CD4-positive, alpha-beta T cell (primary cell): ENCODE results near the gene CEP85L. TPM values are rescaled to one million over a fixed set of nuclear protein-coding genes. Genes with fewer than 3 reads are reported as not detected.

Experiments used
- ATAC-seq: fragments of 200-7000 bp; cut with Tn5 transposase; one replicate; pipeline ENCODE4 v1.10.0; 2022; ENCODE audit warnings: mild to moderate bottlenecking; ENCODE audit not compliant: poor library complexity
- CTCF ChIA-PET: fragments of 350-600 bp; sonication (Branson Sonifier 250); formaldehyde crosslinking; loops from one replicate; lab custom pipeline; 2021; ENCODE audit warnings: antibody characterized with exemption, inconsistent platforms; lab: Charles Lee
- POLR2A ChIA-PET: fragments of 350-600 bp; sonication (Branson Sonifier 250); formaldehyde crosslinking; loops from one replicate; lab custom pipeline; 2021; ENCODE audit warnings: antibody characterized with exemption, inconsistent platforms; lab: Charles Lee
- DNase-seq, 14 experiments: peaks; one replicate each; pipeline ENCODE4 v3.0.0-alpha.2; 2013 to 2020; ENCODE audit warnings: mixed read lengths in 2 of 14
- H3K27ac ChIP-seq, 2 donors: one replicate each; pipeline versions ENCODE4 v1.5.1 to v1.7.0; 2013; ENCODE audit warnings: low read length in 2 of 2, low read depth in 1 of 2, mild to moderate bottlenecking in 1 of 2
- H3K27me3 ChIP-seq, 2 experiments: 1 replicate in 1 of 2; 2 replicates in 1 of 2; pipeline versions ENCODE4 v1.6.1 to v1.7.0; 2013; ENCODE audit warnings: low read length in 2 of 2, control low read depth in 1 of 2, mild to moderate bottlenecking in 1 of 2, moderate library complexity in 1 of 2; ENCODE audit not compliant: insufficient read depth in 2 of 2, control insufficient read depth in 1 of 2
- H3K36me3 ChIP-seq: one replicate; pipeline ENCODE4 v1.6.1; 2013; ENCODE audit warnings: low read length, control low read depth; ENCODE audit not compliant: insufficient read depth
- H3K4me1 ChIP-seq: one replicate; pipeline ENCODE4 v1.6.1; 2013; ENCODE audit warnings: low read length, control low read depth; ENCODE audit not compliant: insufficient read depth
- H3K4me3 ChIP-seq: one replicate; pipeline ENCODE4 v1.5.1; 2013; ENCODE audit warnings: mild to moderate bottlenecking, low read length, moderate library complexity
- H3K9me3 ChIP-seq, 2 experiments: 1 replicate in 1 of 2; 2 replicates in 1 of 2; pipeline versions ENCODE4 v1.6.1 to v1.7.0; 2013; ENCODE audit warnings: low read length in 2 of 2, mild to moderate bottlenecking in 2 of 2, control low read depth in 1 of 2, moderate library complexity in 1 of 2; ENCODE audit not compliant: control insufficient read depth in 1 of 2, insufficient read depth in 1 of 2
- H3K27ac Mint-ChIP-seq: one replicate; pipeline ENCODE4 v1.8.0; 2020; ENCODE audit warnings: mixed read lengths
- H3K27me3 Mint-ChIP-seq: one replicate; pipeline ENCODE4 v1.8.0; 2021; ENCODE audit warnings: mixed read lengths
- H3K36me3 Mint-ChIP-seq: one replicate; pipeline ENCODE4 v1.8.0; 2021; ENCODE audit warnings: low read depth, mixed read lengths
- H3K4me1 Mint-ChIP-seq: one replicate; pipeline ENCODE4 v1.8.0; 2021; ENCODE audit warnings: low read depth, mixed read lengths
- H3K4me3 Mint-ChIP-seq: one replicate; pipeline ENCODE4 v1.8.0; 2020; ENCODE audit warnings: mild to moderate bottlenecking, mixed read lengths
- H3K9me3 Mint-ChIP-seq: one replicate; pipeline ENCODE4 v1.8.0; 2020; ENCODE audit warnings: mixed read lengths
- intact Hi-C, 2 experiments: fragments of 100-400 bp; cut with DNase I in 1 of 2; cut with micrococcal nuclease in 1 of 2; formaldehyde crosslinking; loops; one replicate each; pipeline versions ENCODE4 v1.15.1 to v1.9.0; 2023 to 2025; cut with DNase I, micrococcal nuclease
- total RNA-seq, 174 experiments: library from RNA in 2 of 174; stranded (reverse) in 2 of 174; gene quantifications; one replicate each; pipeline ENCODE4 v1.2.3 and lab custom pipeline; 2021 to 2026
- TF ChIP-seq, protein P1 (sequence below): fragments of 200-600 bp; IDR thresholded peaks from one replicate; pipeline ENCODE4 v1.8.0; 2022; ENCODE audit warnings: antibody characterized with exemption, mild to moderate bottlenecking

CEP85L gene
- total RNA-seq, 2 experiments from 2014 or later: 76.2 to 80.7 TPM

DNA sequence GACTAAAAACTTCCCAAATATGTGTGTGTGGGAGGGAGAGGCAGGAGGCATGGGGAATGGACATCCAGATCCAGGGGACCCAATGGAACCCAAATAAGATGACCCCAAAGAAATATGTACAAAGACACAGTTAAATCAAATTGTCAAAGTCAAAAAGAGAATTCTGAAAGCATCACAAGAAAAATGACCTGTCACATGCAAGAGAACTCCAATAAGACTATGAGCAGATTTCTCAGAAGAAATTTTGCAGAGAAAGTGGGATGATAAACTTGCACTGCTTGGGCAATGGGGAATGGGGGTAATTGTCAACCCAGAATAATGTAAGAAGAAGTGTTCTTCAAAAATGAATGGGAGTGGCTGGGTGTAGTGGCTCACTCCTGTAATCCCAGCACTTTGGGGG is 162.8 kb downstream of the CEP85L start:
- Histone ChIP-seq H3K27me3 (no peaks in the 10 kb centered on the region), H3K4me3 (no peak overlapping the region), H3K27ac (no peak overlapping the region), H3K4me1 (no peaks in the 10 kb centered on the region), H3K36me3 (peaks cover 54% of the 10 kb centered on the region), H3K9me3 (peaks cover 6 to 8% of the 10 kb centered on the region in 2 experiments)
- H3K4me3 Mint-ChIP-seq: no peak overlapping the region
- ATAC-seq (no peak), DNase-seq (no peak)
- ChIA-PET CTCF (no interaction called here), POLR2A (no interaction called here)
- no peaks in the 10 kb centered on the region for H3K4me1 Mint-ChIP-seq
- peaks cover 100% of the 10 kb centered on the region for H3K36me3 Mint-ChIP-seq
- H3K9me3 Mint-ChIP-seq: peaks cover 17% of the 10 kb centered on the region
- H3K27me3 Mint-ChIP-seq: no peaks in the 10 kb centered on the region
- no peak overlapping the region for H3K27ac Mint-ChIP-seq
- TF ChIP-seq, protein P1, sequence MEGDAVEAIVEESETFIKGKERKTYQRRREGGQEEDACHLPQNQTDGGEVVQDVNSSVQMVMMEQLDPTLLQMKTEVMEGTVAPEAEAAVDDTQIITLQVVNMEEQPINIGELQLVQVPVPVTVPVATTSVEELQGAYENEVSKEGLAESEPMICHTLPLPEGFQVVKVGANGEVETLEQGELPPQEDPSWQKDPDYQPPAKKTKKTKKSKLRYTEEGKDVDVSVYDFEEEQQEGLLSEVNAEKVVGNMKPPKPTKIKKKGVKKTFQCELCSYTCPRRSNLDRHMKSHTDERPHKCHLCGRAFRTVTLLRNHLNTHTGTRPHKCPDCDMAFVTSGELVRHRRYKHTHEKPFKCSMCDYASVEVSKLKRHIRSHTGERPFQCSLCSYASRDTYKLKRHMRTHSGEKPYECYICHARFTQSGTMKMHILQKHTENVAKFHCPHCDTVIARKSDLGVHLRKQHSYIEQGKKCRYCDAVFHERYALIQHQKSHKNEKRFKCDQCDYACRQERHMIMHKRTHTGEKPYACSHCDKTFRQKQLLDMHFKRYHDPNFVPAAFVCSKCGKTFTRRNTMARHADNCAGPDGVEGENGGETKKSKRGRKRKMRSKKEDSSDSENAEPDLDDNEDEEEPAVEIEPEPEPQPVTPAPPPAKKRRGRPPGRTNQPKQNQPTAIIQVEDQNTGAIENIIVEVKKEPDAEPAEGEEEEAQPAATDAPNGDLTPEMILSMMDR: no peak
- intact Hi-C loops: no loop called here

- Histone ChIP-seq H3K4me3 (no peak overlapping the region), H3K27ac (no peak overlapping the region), H3K27me3 (no peaks in the 10 kb centered on the region), H3K4me1 (no peaks in the 10 kb centered on the region), H3K36me3 (peaks cover 51% of the 10 kb centered on the region), H3K9me3 (peaks cover 6 to 8% of the 10 kb centered on the region in 2 experiments)
- DNase-seq (no peak), ATAC-seq (no peak)
- Mint-ChIP-seq H3K36me3 (peaks cover 100% of the 10 kb centered on the region), H3K27ac (no peak overlapping the region), H3K4me1 (no peaks in the 10 kb centered on the region), H3K4me3 (no peak overlapping the region), H3K27me3 (no peaks in the 10 kb centered on the region), H3K9me3 (peaks cover 17% of the 10 kb centered on the region)
- TF ChIP-seq, protein P1: no peak
- POLR2A ChIA-PET: interaction anchor here (1.2 kb wide), 1 partner anchor 12 kb away, joined by 3 read pairs; no protein-coding TSS in a partner anchor
- intact Hi-C loops: no loop called here
- CTCF ChIA-PET: no interaction called here
Measured at GRCh38 chr6:118485601-118486550, 165.5 kb downstream of the CEP85L start.

DNA sequence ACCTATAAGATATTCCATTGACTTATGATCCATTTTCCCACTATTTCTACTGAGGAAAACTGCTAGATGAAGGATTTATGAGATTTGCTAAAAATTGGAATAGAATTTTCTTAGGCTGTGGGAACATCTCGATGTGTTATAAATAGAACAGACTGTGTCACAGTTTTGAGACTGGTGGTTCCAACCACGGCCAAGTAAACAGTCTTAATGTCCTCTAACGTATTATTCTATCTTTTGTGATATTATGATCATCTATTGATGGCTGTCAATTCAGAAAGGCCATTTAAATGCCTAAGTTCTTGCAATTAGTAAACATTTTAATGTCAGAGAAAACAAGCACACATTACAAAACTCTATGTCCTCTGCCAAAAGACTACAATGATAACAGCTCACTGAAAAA is 174.8 kb downstream of the CEP85L start:
- H3K36me3 ChIP-seq: peaks cover 39% of the 10 kb centered on the region
- H3K9me3 Mint-ChIP-seq: no peaks in the 10 kb centered on the region
- H3K27me3 Mint-ChIP-seq: no peaks in the 10 kb centered on the region
- H3K36me3 Mint-ChIP-seq: peaks cover 82% of the 10 kb centered on the region
- DNase-seq (no peak), ATAC-seq (no peak)
- H3K4me1 Mint-ChIP-seq: peaks cover 7% of the 10 kb centered on the region
- ChIA-PET CTCF (no interaction called here), POLR2A (no interaction called here)
- no peak overlapping the region for H3K27ac Mint-ChIP-seq
- H3K4me3 Mint-ChIP-seq: no peak overlapping the region
- H3K4me3 ChIP-seq: no peak overlapping the region
- no peaks in the 10 kb centered on the region for H3K9me3 ChIP-seq
- intact Hi-C loops: no loop called here
- TF ChIP-seq, protein P1: no peak
- H3K4me1 ChIP-seq: no peaks in the 10 kb centered on the region
- H3K27me3 ChIP-seq: no peaks in the 10 kb centered on the region
- no peak overlapping the region for H3K27ac ChIP-seq
